Activated naive CD8-positive, alpha-beta T cell treated with anti-CD3 and anti-CD28 coated beads, Interleukin-2, amount 10 ng/mL, durations not matched to agents 7 days and 5 days (primary cell): Measurements from ENCODE around the gene BATF3. TPM values are rescaled to one million over a fixed set of nuclear protein-coding genes. Genes with fewer than 3 reads are reported as not detected.
A peak's percentile ranks its signal among the peaks of the same experiment; 100 is the strongest.

Experiments
- ATAC-seq: fragments of 150-1000 bp; cut with Tn5 transposase; one replicate; pipeline ENCODE4 v1.10.0; 2021; ENCODE audit warnings: low read depth, moderate library complexity
- POLR2A ChIA-PET: fragments of 350-600 bp; sonication (Branson Sonifier 250); formaldehyde crosslinking; loops from one replicate; lab custom pipeline; 2021; ENCODE audit warnings: antibody characterized with exemption; lab: Charles Lee
- DNase-seq: peaks from one replicate; pipeline ENCODE4 v3.0.0; 2021
- H3K27ac Mint-ChIP-seq: one replicate; pipeline ENCODE4 v1.8.0; 2022; ENCODE audit warnings: mild to moderate bottlenecking, mixed read lengths
- H3K27me3 Mint-ChIP-seq: one replicate; pipeline ENCODE4 v1.8.0; 2022; ENCODE audit warnings: mild to moderate bottlenecking, moderate library complexity, mixed read lengths
- H3K36me3 Mint-ChIP-seq: one replicate; pipeline ENCODE4 v1.8.0; 2021; ENCODE audit warnings: mild to moderate bottlenecking, mixed read lengths
- H3K4me1 Mint-ChIP-seq: one replicate; pipeline ENCODE4 v1.8.0; 2021; ENCODE audit warnings: mixed read lengths
- H3K4me3 Mint-ChIP-seq: one replicate; pipeline ENCODE4 v1.8.0; 2022; ENCODE audit warnings: mild to moderate bottlenecking, moderate library complexity, mixed read lengths
- H3K9me3 Mint-ChIP-seq: one replicate; pipeline ENCODE4 v1.8.0; 2021; ENCODE audit warnings: mixed read lengths
- total RNA-seq, 2 experiments: library from RNA; stranded (reverse); gene quantifications; one replicate each; pipeline ENCODE4 v1.2.3, GENCODE V29; 2021

BATF3 gene
- total RNA-seq, 2 experiments from 2014 or later = 9.8 to 13.2 TPM

DNA sequence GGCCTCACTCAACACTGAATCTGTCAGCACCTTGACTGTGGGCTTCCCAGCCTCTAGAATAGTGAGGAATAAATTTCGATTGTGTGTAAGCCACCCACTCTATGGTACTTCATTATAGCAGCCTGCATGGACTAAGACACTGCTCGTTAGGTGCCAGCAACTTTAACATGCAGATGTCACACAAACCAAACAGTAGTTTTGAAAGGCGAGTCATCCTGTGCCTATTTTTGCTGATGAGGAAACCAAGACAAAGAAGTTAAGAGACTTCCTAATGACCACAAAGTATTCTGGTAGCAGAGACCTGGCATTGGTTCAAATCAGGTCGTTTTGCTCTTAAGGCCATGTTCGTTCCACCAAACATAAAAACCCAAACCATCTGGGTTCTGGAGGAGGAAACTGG is 42.9 kb downstream of the BATF3 start:
- H3K4me1 Mint-ChIP-seq = no peaks in the 10 kb centered on the region
- no peak overlapping the region for H3K27ac Mint-ChIP-seq
- no peak for DNase-seq
- H3K4me3 Mint-ChIP-seq = no peak overlapping the region
- H3K36me3 Mint-ChIP-seq = no peaks in the 10 kb centered on the region
- POLR2A ChIA-PET = interaction anchor here (0.5 kb wide), 1 partner anchor 17 kb away, joined by 3 read pairs; no protein-coding TSS in a partner anchor
- no peak for ATAC-seq
- H3K9me3 Mint-ChIP-seq = no peaks in the 10 kb centered on the region
- peaks cover 24% of the 10 kb centered on the region for H3K27me3 Mint-ChIP-seq

GRCh38 chr1:212655668-212656440 is 43.8 kb downstream of the BATF3 start:
- Mint-ChIP-seq H3K27ac (no peak overlapping the region), H3K9me3 (no peaks in the 10 kb centered on the region), H3K4me3 (no peak overlapping the region), H3K4me1 (no peaks in the 10 kb centered on the region), H3K36me3 (no peaks in the 10 kb centered on the region), H3K27me3 (peaks cover 20% of the 10 kb centered on the region)
- DNase-seq (no peak), ATAC-seq (no peak)
- POLR2A ChIA-PET = interaction anchor here (0.5 kb wide), 1 partner anchor 16 kb away, joined by 3 read pairs; no protein-coding TSS in a partner anchor

GRCh38 chr1:212652609-212653008 is 47.0 kb downstream of the BATF3 start:
- H3K27me3 Mint-ChIP-seq = peaks cover 13% of the 10 kb centered on the region
- ATAC-seq (no peak), DNase-seq (no peak)
- H3K9me3 Mint-ChIP-seq = no peaks in the 10 kb centered on the region
- H3K36me3 Mint-ChIP-seq = no peaks in the 10 kb centered on the region
- H3K27ac Mint-ChIP-seq = peak overlapping the region; percentile 36
- H3K4me1 Mint-ChIP-seq = no peaks in the 10 kb centered on the region
- POLR2A ChIA-PET = no interaction called here
- no peak overlapping the region for H3K4me3 Mint-ChIP-seq

DNA sequence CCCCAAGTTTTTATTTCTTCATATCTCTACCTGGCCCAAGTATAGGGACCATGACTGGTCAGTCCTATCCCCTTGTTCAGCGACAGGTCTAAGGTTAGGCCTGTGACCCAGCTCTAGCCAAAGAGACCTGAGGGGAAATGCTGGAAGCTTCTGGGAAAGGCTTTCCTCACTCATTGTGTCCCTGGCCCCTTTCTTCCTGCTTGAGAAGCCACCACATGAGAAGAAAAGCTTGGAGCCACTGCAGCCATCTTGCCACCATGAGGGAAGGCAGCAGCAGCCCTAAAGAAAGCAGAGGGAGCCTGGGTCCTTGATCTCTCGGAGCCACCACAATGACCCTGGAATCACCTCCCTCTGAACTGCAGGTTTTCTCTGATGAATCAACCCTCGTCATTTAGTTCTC is 47.7 kb downstream of the BATF3 start:
- Mint-ChIP-seq H3K27me3 (peaks cover 13% of the 10 kb centered on the region), H3K9me3 (no peaks in the 10 kb centered on the region), H3K36me3 (no peaks in the 10 kb centered on the region), H3K4me1 (no peaks in the 10 kb centered on the region), H3K4me3 (no peak overlapping the region), H3K27ac (no peak overlapping the region)
- no peak for DNase-seq
- no peak for ATAC-seq
- POLR2A ChIA-PET = no interaction called here

- Mint-ChIP-seq H3K9me3 (no peaks in the 10 kb centered on the region), H3K4me1 (no peaks in the 10 kb centered on the region), H3K27me3 (peaks cover 13% of the 10 kb centered on the region), H3K4me3 (no peak overlapping the region), H3K27ac (no peak overlapping the region), H3K36me3 (no peaks in the 10 kb centered on the region)
- ATAC-seq = no peak
- DNase-seq = no peak
- POLR2A ChIA-PET = no interaction called here
These were observed 48.1 kb downstream of the BATF3 start for GRCh38 chr1:212651521-212651920.

- DNase-seq = no peak
- H3K4me1 Mint-ChIP-seq = no peaks in the 10 kb centered on the region
- no peak for ATAC-seq
- H3K9me3 Mint-ChIP-seq = no peaks in the 10 kb centered on the region
- peaks cover 16% of the 10 kb centered on the region for H3K27me3 Mint-ChIP-seq
- no peaks in the 10 kb centered on the region for H3K36me3 Mint-ChIP-seq
- POLR2A ChIA-PET = no interaction called here
- no peak overlapping the region for H3K4me3 Mint-ChIP-seq
- no peak overlapping the region for H3K27ac Mint-ChIP-seq
These were observed 49.4 kb downstream of the BATF3 start for GRCh38 chr1:212650228-212650627.

DNA sequence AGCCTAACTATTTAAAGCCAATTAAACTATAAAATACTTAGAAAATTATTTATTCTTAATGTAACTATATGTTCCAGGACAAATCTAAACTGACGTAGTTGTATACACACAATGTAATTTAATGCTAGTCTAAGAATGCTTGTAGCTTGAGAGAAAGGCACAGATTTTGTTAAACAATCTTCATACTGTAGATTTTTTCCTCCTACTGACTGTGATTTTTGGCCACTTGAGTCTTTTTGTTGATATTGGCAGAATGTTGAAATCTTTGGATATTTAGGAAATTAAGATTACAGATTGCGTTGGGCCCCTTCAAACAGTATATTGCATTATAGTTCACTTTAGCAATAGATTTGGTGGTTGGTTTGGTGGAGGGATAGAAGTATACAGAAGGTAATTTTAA is 50.6 kb downstream of the BATF3 start:
- ATAC-seq (no peak), DNase-seq (no peak)
- POLR2A ChIA-PET = interaction anchor here (0.5 kb wide), 1 partner anchor 115 kb away, joined by 7 read pairs; no protein-coding TSS in a partner anchor
- H3K4me3 Mint-ChIP-seq = no peak overlapping the region
- no peak overlapping the region for H3K27ac Mint-ChIP-seq
- peaks cover 12% of the 10 kb centered on the region for H3K27me3 Mint-ChIP-seq
- H3K36me3 Mint-ChIP-seq = no peaks in the 10 kb centered on the region
- no peaks in the 10 kb centered on the region for H3K9me3 Mint-ChIP-seq
- no peaks in the 10 kb centered on the region for H3K4me1 Mint-ChIP-seq

- DNase-seq = no peak
- no peak overlapping the region for H3K4me3 Mint-ChIP-seq
- no peaks in the 10 kb centered on the region for H3K9me3 Mint-ChIP-seq
These were observed 51.2 kb downstream of the BATF3 start for GRCh38 chr1:212648431-212648830.

GRCh38 chr1:212647004-212647403 is 52.6 kb downstream of the BATF3 start:
- no peak overlapping the region for H3K4me3 Mint-ChIP-seq
- no peaks in the 10 kb centered on the region for H3K4me1 Mint-ChIP-seq
- no peak overlapping the region for H3K27ac Mint-ChIP-seq
- ATAC-seq (no peak), DNase-seq (no peak)
- POLR2A ChIA-PET = no interaction called here
- H3K9me3 Mint-ChIP-seq = no peaks in the 10 kb centered on the region
- no peaks in the 10 kb centered on the region for H3K36me3 Mint-ChIP-seq
- H3K27me3 Mint-ChIP-seq = peaks cover 11% of the 10 kb centered on the region

More at GRCh38 chr1:212648431-212648830, 51.2 kb downstream of the BATF3 start:
- H3K27ac Mint-ChIP-seq = no peak overlapping the region
- no peaks in the 10 kb centered on the region for H3K36me3 Mint-ChIP-seq
- no peaks in the 10 kb centered on the region for H3K4me1 Mint-ChIP-seq
- peaks cover 8% of the 10 kb centered on the region for H3K27me3 Mint-ChIP-seq
- ATAC-seq = no peak
- POLR2A ChIA-PET = interaction anchor here (0.5 kb wide), 1 partner anchor 116 kb away, joined by 7 read pairs; no protein-coding TSS in a partner anchor

DNA sequence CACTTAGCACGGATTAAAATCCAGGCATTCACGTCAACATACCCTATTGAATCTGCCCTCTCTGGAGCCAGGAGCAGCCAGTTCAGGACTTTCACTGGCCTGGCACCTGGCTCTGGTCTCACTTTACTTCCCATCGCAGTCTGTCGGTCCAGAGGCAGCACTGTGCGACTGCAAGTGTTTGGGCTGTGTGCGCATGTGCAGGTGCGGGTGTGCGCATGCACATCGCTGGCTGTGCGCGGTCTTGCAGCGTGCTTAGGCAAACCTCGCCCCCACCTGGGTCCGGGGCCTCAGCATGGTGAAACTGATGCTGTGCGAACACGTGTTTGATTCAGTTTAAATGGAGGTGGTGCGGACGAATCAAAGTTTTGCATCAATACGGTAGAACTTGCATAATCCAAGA is 53.1 kb downstream of the BATF3 start:
- POLR2A ChIA-PET = no interaction called here
- Mint-ChIP-seq H3K9me3 (no peaks in the 10 kb centered on the region), H3K36me3 (no peaks in the 10 kb centered on the region), H3K27ac (no peak overlapping the region), H3K27me3 (peaks cover 11% of the 10 kb centered on the region), H3K4me1 (no peaks in the 10 kb centered on the region), H3K4me3 (no peak overlapping the region)
- no peak for DNase-seq
- no peak for ATAC-seq

DNA sequence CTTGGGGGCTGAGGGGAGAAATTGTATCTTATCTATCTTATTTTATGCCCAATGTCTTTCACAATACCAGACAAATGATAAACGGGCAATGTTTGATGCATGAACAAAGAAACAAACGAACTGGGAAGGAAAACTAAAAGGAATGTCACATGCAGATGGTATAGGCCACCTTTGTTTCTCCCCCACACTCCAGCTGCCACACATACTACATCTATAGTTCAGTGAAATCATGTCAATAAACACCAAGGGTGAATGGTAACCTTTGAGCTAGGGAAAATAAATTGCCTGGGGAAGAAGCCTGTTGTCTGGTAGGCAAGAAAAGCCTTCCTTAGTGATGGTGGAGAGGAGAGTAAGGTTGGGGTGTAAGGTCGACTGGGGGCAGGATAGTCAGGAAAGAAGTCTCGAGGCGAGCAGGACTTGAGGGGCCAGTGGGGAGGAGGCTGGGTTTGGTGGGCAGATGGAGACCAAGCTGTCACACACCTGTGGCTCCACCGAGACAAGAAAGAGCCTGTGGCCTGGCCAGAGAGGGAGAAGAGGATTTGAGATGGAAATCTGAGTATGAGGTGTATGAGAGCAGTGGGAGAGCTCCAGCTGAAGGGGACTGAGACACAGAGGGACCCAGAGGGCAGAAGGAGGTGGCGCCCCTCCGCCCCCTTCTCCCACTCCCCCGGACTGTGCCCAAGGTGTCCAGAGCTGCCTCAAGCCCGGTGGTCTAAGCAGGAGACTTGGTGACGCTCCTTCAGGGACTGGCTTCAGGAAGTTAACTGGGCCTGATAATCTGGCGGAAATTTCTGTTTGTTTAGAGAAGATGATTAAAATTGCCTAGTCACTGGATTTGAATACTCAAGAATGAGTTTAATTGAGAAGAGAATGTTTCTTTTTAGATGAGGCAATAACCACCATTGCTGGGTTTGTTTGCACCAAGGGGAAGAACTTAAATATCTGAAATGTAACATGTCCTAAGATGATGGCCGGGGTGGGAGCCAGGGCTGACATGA is 53.8 kb downstream of the BATF3 start:
- Mint-ChIP-seq H3K9me3 (no peaks in the 10 kb centered on the region), H3K4me1 (no peaks in the 10 kb centered on the region), H3K27me3 (peaks cover 14% of the 10 kb centered on the region), H3K36me3 (peaks cover under 1% of the 10 kb centered on the region), H3K27ac (no peak overlapping the region), H3K4me3 (no peak overlapping the region)
- POLR2A ChIA-PET = no interaction called here
- DNase-seq = no peak
- no peak for ATAC-seq

GRCh38 chr1:212644866-212645545 is 54.6 kb downstream of the BATF3 start:
- Mint-ChIP-seq H3K4me3 (no peak overlapping the region), H3K36me3 (peaks cover 1% of the 10 kb centered on the region), H3K27ac (no peak overlapping the region), H3K9me3 (no peaks in the 10 kb centered on the region), H3K27me3 (peaks cover 15% of the 10 kb centered on the region), H3K4me1 (no peaks in the 10 kb centered on the region)
- POLR2A ChIA-PET = no interaction called here
- DNase-seq = no peak
- no peak for ATAC-seq

GRCh38 chr1:212643877-212644276 is 55.8 kb downstream of the BATF3 start:
- H3K9me3 Mint-ChIP-seq = no peaks in the 10 kb centered on the region
- peaks cover 22% of the 10 kb centered on the region for H3K27me3 Mint-ChIP-seq
- no peak overlapping the region for H3K4me3 Mint-ChIP-seq
- H3K4me1 Mint-ChIP-seq = peaks cover 1% of the 10 kb centered on the region
- POLR2A ChIA-PET = no interaction called here
- no peak overlapping the region for H3K27ac Mint-ChIP-seq
- H3K36me3 Mint-ChIP-seq = peaks cover 1% of the 10 kb centered on the region
- DNase-seq (no peak), ATAC-seq (no peak)
